Astrocyte of the spinal cord (primary cell): ENCODE data around the gene ZNF674.
"Not testable (repeated sequence)": the region's sequence is repeated elsewhere in the genome, so short reads cannot be mapped to it uniquely, and the experiment has no call there.

Experiments used
- DNase-seq: peaks from one replicate; pipeline ENCODE4 v3.0.0; 2011; ENCODE audit warnings: low read depth, low spot score
- H3K4me3 ChIP-seq: 2 replicates; pipeline ENCODE4 v1.5.1; 2011; ENCODE audit warnings: low read depth, mild to moderate bottlenecking, low read length, moderate library complexity
- in situ Hi-C: cut with HindIII; loops from 2 replicates; pipeline ENCODE4 v1.10.0; 2017; ENCODE audit warnings: low sequenced_read_pairs
- TF ChIP-seq, protein P1 (sequence below): IDR thresholded peaks from 2 replicates; pipeline ENCODE4 v1.5.1; 2012; ENCODE audit warnings: low read depth, mild to moderate bottlenecking, low read length, inconsistent platforms

The ZNF674 gene

DNA sequence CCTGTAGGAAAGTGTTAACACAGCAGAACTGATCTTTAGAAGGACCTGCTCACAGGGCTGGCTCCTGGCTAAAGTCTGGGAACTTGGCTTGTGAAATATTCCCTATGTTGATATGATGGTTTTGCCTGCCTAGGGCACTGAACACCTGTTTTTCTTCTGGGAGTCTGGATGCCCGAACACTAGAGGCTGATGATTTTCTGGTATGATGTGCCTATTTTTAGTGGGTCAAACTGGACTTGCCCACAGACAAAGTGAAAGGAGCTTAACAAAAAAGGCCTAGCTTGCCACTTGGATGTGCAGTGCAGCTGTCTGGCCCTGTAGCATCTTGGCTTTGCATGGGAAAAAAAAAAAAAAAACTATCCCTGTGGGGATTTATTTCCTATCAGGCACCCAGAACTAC, 39.1 kb downstream of the ZNF674 start:
- no peak overlapping the region for H3K4me3 ChIP-seq
- no peak for DNase-seq
- in situ Hi-C loops: no loop called here
- TF ChIP-seq, protein P1, sequence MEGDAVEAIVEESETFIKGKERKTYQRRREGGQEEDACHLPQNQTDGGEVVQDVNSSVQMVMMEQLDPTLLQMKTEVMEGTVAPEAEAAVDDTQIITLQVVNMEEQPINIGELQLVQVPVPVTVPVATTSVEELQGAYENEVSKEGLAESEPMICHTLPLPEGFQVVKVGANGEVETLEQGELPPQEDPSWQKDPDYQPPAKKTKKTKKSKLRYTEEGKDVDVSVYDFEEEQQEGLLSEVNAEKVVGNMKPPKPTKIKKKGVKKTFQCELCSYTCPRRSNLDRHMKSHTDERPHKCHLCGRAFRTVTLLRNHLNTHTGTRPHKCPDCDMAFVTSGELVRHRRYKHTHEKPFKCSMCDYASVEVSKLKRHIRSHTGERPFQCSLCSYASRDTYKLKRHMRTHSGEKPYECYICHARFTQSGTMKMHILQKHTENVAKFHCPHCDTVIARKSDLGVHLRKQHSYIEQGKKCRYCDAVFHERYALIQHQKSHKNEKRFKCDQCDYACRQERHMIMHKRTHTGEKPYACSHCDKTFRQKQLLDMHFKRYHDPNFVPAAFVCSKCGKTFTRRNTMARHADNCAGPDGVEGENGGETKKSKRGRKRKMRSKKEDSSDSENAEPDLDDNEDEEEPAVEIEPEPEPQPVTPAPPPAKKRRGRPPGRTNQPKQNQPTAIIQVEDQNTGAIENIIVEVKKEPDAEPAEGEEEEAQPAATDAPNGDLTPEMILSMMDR: no peak

DNA sequence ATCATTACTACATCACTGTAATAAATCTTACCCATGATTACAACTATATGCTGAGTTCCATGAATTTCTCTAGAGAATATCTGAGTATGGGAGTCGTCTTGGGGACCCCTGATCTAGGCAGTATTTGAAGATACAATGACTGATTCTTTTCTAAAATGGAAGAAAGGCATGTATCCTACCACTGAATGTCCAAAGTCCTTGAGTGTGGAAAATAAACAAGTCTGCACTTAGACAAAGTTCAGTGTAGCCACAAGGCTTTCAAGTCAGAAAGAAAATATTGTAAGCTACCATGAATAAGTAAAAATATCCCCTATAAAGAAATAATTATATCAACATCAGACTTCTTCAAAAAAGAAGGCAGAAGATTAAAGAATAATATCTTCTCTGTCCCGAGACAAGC, 42.4 kb downstream of the ZNF674 start:
- in situ Hi-C loops: no loop called here

DNA sequence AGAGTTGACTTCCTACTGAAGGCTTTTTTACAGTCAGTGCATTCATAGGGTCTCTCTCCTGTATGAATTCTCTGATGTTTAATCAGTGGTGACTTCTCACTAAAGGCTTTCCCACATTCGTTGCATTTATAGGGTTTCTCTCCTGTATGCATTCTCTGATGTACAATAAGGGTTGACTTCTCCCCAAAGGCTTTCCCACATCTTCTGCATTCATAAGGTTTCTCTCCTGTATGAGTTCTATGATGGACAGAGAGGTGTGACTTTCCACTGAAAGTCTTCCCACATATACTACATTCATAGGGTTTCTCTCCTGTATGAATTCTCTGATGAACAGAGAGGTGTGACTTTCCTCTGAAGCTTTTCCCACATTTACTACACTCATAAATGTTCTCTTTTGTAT, 45.2 kb downstream of the ZNF674 start:
- peak; percentile 2 for DNase-seq
- TF ChIP-seq, protein P1: no peak
- in situ Hi-C loops: no loop called here
- H3K4me3 ChIP-seq: no peak overlapping the region

More for the DNA sequence above, 42.4 kb downstream of the ZNF674 start:
- DNase-seq: no peak
- no peak overlapping the region for H3K4me3 ChIP-seq
- TF ChIP-seq, protein P1: no peak

DNA sequence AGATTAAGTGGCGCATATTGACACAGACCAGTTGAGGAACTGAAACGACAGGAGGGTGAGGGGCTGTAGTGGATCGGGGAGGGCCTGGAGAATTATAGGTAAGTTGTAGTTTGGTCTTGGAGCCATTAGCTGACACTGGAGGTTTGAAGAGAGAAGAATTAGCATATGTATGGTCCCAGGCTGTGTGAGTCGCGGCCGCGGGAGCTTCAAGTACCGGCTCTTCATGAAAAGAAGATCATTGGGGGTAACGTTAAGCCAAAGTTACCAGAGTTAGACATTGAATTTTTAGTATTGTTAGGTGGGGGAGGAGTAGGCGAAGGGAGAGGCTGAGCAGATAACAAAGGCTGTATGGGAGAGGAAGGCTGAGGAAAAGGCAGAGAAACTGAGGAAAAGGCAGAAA, 56.5 kb downstream of the ZNF674 start:
- TF ChIP-seq, protein P1: no peak
- in situ Hi-C loops: no loop called here
- no peak for DNase-seq
- no peak overlapping the region for H3K4me3 ChIP-seq

DNA sequence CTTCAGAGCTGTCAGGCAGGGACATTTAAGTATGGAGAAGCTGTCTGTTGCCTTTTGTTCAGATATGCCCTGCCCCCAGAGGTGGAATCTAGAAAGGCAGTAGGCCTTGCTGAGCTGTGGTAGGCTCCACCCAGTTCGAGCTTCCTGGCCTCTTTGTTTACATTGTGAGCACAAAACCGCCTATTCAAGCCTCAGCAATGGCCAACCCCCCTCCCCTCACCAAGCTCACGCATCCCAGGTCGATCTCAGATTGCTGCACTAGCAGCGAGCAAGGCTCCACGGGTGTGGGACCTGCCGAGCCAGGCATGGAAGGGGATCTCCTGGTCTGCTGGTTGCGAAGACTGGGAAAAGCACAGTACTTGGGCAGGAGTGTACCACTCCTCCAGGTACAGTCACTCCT, 59.3 kb downstream of the ZNF674 start:
- in situ Hi-C loops: no loop called here
- DNase-seq: no peak
- TF ChIP-seq, protein P1: no peak
- H3K4me3 ChIP-seq: no peak overlapping the region

DNA sequence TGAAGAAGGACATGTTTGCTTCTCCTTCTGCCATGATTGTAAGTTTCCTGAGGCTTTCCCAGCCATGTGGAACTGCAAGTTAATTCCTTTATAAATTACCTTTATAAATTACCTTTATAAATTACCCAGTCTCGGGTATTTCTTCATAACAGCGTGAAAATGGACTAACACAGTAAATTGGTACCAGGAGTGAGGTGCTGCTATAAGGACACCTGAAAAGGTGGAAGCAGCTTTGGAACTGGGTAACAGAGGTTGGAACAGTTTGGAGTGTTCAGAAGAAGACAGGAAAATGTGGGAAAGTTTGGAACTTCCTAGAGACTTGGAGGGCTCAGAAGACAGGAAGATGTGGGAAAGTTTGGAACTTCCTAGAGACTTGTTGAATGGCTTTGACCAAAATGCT, 66.6 kb downstream of the ZNF674 start:
- DNase-seq, H3K4me3 ChIP-seq, in situ Hi-C loops: not testable (repeated sequence)

DNA sequence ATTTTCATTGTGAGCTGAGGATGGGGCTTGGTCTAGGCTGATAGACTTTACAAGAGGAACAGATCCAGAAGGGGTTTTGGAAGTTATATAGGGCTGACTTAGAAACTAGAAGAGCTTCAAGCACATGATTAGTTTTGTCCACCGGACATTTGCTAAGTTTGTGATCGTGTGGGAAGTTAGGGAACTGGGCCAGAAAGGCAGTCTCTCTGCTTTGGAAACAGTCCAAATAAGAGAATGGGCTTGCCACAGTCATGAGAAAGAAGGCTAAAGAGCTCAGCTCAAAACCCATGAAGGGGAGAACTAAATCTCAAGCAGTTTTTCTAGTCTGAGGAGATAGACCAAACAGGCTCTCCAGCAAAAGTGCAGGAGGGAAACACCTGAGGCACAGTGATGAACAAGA, 67.8 kb downstream of the ZNF674 start:
- no peak overlapping the region for H3K4me3 ChIP-seq
- in situ Hi-C loops: no loop called here
- TF ChIP-seq, protein P1: no peak
- peak; percentile 16 for DNase-seq
